SKM-1 (cell line): ENCODE results near the gene C1QB.
A peak's percentile ranks its signal among the peaks of the same experiment; 100 is the strongest.
"Not testable (repeated sequence)": the region's sequence is repeated elsewhere in the genome, so short reads cannot be mapped to it uniquely, and the experiment has no call there.

Experiments used
- DNase-seq: peaks from one replicate; lab custom pipeline; 2025; ENCODE audit not compliant: unreplicated experiment; lab: John Stamatoyannopoulos, UW

C1QB gene

DNA sequence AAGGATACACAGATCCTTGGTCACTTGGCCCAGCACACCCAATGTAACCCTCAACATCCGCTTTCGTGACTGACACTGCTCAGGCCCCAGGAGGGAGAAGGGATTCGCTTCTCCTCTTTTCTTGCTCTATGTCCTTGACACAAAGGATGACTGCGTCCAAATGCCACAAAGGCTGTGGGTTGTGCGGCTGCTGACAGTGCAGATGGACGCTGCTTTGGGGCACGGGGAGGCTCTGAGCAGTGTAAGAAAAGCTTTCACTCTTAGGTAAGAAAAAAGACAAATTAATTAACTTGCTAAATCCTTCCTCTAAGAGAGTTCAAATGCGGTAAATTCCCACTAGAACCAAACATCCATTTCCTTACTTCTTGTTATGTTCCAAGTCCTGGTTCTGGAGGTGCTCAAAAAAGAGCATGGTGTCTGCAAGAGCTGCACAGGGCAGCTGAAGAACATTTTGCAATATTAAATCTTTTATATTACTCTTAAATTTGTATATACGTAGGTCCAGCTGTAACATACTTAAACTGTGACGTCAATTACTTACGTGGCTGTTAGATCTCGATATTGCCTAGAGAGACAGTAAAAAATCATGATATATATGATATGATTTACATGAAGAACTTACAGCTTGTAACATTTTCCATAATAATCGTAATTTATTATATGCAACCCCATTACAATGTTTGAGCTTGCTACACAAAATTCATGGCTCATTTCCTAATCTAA is 38.2 kb downstream of the C1QB start:
- no peak for DNase-seq

- no peak for DNase-seq
These were observed 41.1 kb downstream of the C1QB start for GRCh38 chr1:22694172-22694571.

DNA sequence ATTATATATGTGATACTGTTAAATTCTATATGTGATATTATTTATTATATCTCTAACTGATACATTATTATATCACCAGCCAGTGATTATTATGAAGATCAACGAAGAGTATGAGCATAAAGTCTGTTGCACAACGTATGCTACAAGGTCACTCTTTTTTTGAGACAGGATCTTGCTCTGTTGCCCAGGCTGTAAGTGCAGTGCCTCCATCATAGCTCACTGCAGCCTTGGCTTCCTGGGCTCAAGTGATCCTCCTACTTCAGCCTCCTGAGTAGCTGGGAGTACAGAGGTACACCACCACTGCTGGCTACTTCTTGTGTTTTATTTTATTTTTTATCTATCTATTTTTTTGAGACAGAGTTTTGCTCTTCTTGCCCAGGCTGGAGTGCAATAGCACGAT is 43.6 kb downstream of the C1QB start:
- DNase-seq: no peak

DNA sequence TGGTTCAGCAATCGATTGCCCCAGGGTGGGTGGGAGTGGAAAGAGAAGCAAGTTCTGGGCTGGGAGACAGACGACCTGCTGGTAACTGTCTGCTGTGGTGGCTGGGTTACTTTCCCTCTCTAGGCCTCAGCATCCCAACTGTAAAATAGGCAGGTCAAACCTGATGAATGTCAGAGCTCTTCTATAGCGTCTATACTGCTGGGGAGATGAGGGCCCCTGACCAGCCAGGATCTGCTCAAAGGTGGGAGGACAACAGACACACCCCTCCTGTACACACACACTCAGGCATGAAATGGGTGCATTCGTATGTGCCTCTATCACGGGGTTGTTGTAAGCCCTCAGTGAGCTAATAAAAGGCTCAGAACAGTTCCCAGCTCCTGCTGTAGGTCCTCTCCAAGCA is 44.9 kb downstream of the C1QB start:
- DNase-seq: no peak

- DNase-seq: no peak
These were observed 46.9 kb downstream of the C1QB start for GRCh38 chr1:22699681-22700520.

DNA sequence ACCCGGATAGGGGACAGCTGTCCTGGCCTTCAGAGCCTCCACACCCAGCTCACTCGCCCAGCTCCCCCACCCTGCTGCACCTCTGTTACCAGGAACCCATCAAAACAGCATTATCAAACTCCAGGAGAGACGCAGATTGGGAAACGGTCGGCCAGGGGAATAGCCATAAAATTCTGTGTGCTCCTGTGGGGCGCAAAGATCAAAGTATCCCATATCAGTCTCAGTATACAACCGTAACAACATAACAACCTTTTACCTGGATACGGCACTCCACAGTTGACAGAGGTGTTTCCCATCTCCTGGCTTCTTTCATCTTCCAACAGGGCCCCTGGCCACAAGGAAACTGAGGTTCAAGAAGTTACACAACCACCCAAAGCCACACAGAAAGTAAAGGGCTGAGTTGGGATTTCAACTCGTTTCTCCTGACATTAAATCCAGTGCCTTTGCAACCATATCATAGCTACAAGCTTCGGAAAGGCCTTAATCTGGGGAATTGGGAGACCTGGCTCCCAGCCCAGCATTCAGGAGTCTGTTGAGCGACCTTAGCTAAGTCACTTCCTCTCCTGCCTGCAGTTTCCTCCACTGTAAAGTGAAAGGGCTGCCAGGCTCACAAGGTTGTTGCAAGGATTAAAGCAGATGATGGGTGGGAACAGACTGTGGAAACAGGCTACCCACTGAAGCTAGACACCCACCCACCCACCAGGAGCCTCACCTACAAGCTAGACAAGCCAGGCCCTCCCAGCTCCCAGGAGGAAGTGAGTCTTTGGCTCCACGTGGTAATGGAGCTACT is 49.5 kb downstream of the C1QB start:
- DNase-seq: no peak

DNA sequence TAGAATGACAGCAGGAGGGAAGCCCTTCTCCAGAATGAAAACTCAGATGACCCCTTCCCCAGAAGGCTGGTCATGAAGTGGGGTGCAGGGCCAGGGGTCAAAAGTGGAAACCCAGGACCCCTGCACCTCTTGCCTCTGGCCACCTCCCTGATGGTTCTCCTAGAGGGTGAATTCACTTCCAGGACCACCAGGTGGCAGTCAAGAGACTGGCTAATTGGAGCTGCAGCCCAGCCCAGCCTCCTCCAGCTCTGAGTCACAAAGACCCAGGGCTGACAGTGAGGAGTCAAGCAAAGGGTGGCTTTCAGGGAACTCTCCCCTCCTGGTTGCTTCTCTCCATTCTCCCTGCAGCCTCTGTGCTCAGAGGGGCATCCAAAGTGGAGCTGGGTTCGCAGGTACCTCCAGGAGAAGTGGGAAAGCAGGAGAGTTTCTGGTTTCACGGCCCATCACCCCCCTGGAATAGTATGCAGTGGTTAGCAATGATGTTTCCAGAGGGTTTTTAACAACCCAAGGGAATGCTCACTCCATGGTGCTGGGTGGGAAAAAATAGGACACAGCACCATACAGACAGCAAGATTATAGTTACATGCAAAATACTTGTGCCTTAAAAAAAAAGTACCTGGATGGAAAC is 51.5 kb downstream of the C1QB start:
- DNase-seq: peak; percentile 42

- DNase-seq: no peak
These were observed 52.5 kb downstream of the C1QB start for GRCh38 chr1:22705586-22705985.

DNA sequence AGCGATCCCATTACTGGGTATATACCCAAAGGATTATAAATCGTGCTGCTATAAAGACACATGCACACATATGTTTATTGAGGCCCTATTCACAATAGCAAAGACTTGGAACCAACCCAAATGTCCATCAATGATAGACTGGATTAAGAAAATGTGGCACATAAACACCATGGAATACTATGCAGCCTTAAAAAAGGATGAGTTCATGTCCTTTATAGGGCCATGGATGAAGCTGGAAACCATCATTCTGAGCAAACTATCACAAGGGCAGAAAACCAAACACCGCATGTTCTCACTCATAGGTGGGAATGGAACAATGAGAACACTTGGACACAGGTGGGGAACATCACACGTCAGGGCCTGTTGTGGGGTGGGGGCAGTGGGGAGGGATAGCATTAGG is 53.1 kb downstream of the C1QB start:
- DNase-seq: not testable (repeated sequence)

DNA sequence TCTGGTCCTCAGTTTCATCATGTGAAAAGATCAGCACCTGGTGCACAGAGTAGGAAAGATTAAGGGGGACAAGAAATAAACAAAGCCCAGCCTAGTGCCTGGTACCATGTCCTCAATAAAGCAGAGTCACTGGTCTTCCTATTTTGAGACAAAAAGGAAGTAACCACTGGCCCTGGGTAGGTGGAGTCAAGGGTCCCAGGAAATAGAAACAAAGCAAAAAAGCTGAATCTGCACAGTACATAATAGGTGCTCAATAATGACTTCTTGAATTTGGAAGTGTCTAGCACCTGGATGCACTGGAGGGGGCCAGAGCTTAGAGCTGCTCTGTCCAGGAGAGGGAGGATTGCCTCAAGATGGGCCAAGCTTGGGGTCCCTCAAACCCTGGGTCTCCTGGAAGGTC is 55.7 kb downstream of the C1QB start:
- DNase-seq: peak; percentile 49

GRCh38 chr1:22709227-22709626 is 56.2 kb downstream of the C1QB start:
- DNase-seq: no peak

DNA sequence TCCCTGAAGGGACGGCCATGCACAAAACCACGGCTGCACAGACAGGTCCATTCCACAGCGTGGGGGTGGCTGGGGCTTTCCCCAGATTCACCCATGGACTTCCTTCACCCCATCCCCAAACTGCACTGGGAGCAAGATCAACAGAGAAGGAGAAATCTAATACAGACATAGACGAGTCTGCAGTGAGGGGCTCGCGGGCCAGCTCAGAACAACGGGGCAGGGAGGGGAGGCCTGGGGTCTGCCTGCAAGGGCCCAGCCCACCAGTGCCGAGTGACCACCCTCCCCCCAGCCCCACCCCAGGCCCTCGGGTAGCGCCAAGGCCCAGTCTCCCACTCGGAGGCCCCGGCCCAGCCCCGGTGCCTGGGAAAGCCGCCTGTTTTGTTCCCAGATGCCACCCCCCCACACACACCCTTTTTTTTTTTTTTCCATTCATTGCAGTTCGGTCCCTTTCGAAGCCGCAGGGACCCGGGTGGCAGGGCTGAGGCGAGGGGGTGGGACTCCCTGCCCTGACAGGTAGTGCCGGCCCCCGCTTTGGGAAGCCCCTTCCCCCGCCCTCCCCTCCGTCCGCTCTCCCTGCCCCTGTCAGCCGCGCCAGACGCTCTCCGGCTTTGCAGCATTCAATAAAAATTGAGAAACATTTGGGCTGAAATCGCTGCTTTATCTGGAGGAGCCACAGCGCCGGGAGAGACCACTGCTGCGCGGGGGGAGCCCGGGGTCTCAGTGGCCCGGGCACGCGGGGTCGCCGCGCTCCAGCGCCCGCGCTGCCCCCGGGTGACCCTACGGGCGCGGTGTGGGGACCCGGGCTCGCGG is 57.1 kb downstream of the C1QB start:
- peak; percentile 47 for DNase-seq

- no peak for DNase-seq
These were observed 57.6 kb downstream of the C1QB start, which contains the start of gene EPHB2 for GRCh38 chr1:22710701-22711049. TSS of gene EPHB2 (plus strand) at chr1:22710839. CDS start at chr1:22710983, 144 bp downstream.

GRCh38 chr1:22711071-22711470 is 58.0 kb downstream of the C1QB start:
- DNase-seq: no peak
